Adrenal gland (tissue), 12 donors: ENCODE data around the gene PRR20B. TPM values are rescaled to one million over a fixed set of nuclear protein-coding genes. Genes with fewer than 3 reads are reported as not detected.
"Not testable (repeated sequence)": the region's sequence is repeated elsewhere in the genome, so short reads cannot be mapped to it uniquely, and the experiment has no call there.

Source experiments
- DNase-seq, 7 donors: peaks; one replicate each; pipeline ENCODE4 v3.0.0-alpha.2; 2019 to 2020
- H3K27ac ChIP-seq, 5 donors: fragments of 200-600 bp; sonication (generic) in 4 of 5; 1 replicate in 3 of 5; 2 replicates in 2 of 5; pipeline versions ENCODE4 v1.5.1 to v1.8.0; 2016 to 2020; ENCODE audit warnings: mild to moderate bottlenecking in 1 of 5
- H3K27me3 ChIP-seq: fragments of 200-600 bp; 2 replicates; pipeline ENCODE4 v1.8.0; 2021
- H3K36me3 ChIP-seq, 2 donors: fragments of 200-600 bp; replicated peaks in 1 of 2; 1 replicate in 1 of 2; 2 replicates in 1 of 2; pipeline versions ENCODE4 v1.5.1 to v1.8.0; 2018 to 2022
- H3K4me1 ChIP-seq, 2 donors: fragments of 200-600 bp; replicated peaks in 1 of 2; 1 replicate in 1 of 2; 2 replicates in 1 of 2; pipeline versions ENCODE4 v1.5.1 to v1.8.0; 2018 to 2021
- H3K4me3 ChIP-seq, 4 donors: fragments of 200-600 bp; sonication (generic) in 3 of 4; one replicate each; pipeline ENCODE4 v1.5.1; 2016 to 2018
- H3K9me3 ChIP-seq, 3 donors: fragments of 200-600 bp; sonication (generic) in 1 of 3; replicated peaks in 1 of 3; 1 replicate in 2 of 3; 2 replicates in 1 of 3; pipeline versions ENCODE4 v1.5.1 to v1.8.0; 2016 to 2021
- CTCF ChIP-seq, 6 experiments: fragments of 450-650 bp in 4 of 6; fragments of 200-600 bp in 2 of 6; sonication (generic) in 1 of 6; IDR thresholded peaks; 1 replicate in 5 of 6; 2 replicates in 1 of 6; pipeline versions ENCODE4 v1.5.1 to v1.8.0; 2016 to 2021; ENCODE audit warnings: antibody characterized with exemption in 6 of 6, mild to moderate bottlenecking in 2 of 6, moderate library complexity in 1 of 6
- POLR2A ChIP-seq, 2 donors: fragments of 450-650 bp; IDR thresholded peaks; one replicate each; pipeline ENCODE4 v1.6.1; 2017; ENCODE audit warnings: antibody characterized with exemption in 2 of 2, mild to moderate bottlenecking in 2 of 2, moderate library complexity in 1 of 2
- WGBS, 4 donors: extraction: QIAGEN DNeasy Blood & Tissue Kit in 2 of 4; methylation state at CpG; one replicate each; pipeline versions ENCODE4 v1.1.5 to v1.1.7; 2013 to 2017; 5-methylcytosine and 5-hydroxymethylcytosine counted together
- intact Hi-C, 2 donors: fragments of 100-400 bp; cut with DNase I; formaldehyde crosslinking; loops; one replicate each; pipeline versions ENCODE4 v1.14.1 to v1.15.0; 2022 to 2023
- polyA plus RNA-seq, 3 donors: library from polyadenylated mRNA; stranded (reverse); fragments of 200-250 nt in 2 of 3; fragments of 350-450 nt in 1 of 3; fragmentation: Illumina TruSeq in 1 of 3; extraction: RNeasy Lipid Tissue Mini Kit (QIAGEN cat#74804) in 1 of 3; gene quantifications; one replicate each; pipeline ENCODE4 v1.2.3, GENCODE V29; 2013 to 2014
- total RNA-seq, 9 donors: library from RNA; depleted of rRNA in 4 of 9; stranded (reverse); fragments of >200 nt in 4 of 9; fragments of 120-200 nt in 1 of 9; fragmentation: NEBNext Ultra II Directional in 1 of 9; extraction: Animal tissue kit (Norgen Biotek cat#: 25700) in 1 of 9; gene quantifications; one replicate each; pipeline versions ENCODE4 v1.1.0 to v1.2.4, GENCODE V29; 2013 to 2023
- donor health status: healthy with polysubstance abuse.
- donor health status: Bipolar disorder and iron deficiency.
- donor health status: DM: yes; HTN: yes; CAD: no.
- donor health status: DM: no; HTN: no; CAD: no.
- donor health status: DM: no; HTN: no; CAD: no.
- donor health status: DM: yes; HTN: yes; CAD: no.

Gene PRR20B
- total and polyA plus RNA-seq, 12 donors = not detected

GRCh38 chr13:57137585-57137984 is 9.7 kb upstream of the PRR20B start:
- TF ChIP-seq POLR2A (IDR thresholded peaks at IDR 0.05) (no peak), CTCF (IDR thresholded peaks at IDR 0.05) (no peak)
- 67 to 76% (median 72%) methylated on average over 4 of the region's 4 CpGs for WGBS, 4 donors
- Histone ChIP-seq H3K4me3 (no peak overlapping the region), H3K9me3 (no peaks in the 10 kb centered on the region), H3K4me1 (no peaks in the 10 kb centered on the region), H3K36me3 (no peaks in the 10 kb centered on the region), H3K27me3 (no peaks in the 10 kb centered on the region), H3K27ac (no peak overlapping the region)
- DNase-seq = no peak
- intact Hi-C loops = no loop called here

GRCh38 chr13:57138988-57139387 is 8.3 kb upstream of the PRR20B start:
- intact Hi-C loops = no loop called here
- no peaks in the 10 kb centered on the region for H3K36me3 ChIP-seq
- H3K27me3 ChIP-seq = no peaks in the 10 kb centered on the region
- no peaks in the 10 kb centered on the region for H3K4me1 ChIP-seq
- peak in 1 of 7 donors; percentile 3 for DNase-seq
- H3K27ac ChIP-seq = no peak overlapping the region
- H3K4me3 ChIP-seq = no peak overlapping the region
- TF ChIP-seq POLR2A (IDR thresholded peaks at IDR 0.05) (no peak), CTCF (IDR thresholded peaks at IDR 0.05) (no peak)
- H3K9me3 ChIP-seq = no peaks in the 10 kb centered on the region
- 80 to 88% (median 85%) methylated on average over 5 of the region's 5 CpGs for WGBS, 4 donors

GRCh38 chr13:57139781-57140180 is 7.5 kb upstream of the PRR20B start:
- H3K36me3 ChIP-seq, H3K4me3 ChIP-seq, DNase-seq, intact Hi-C loops, H3K4me1 ChIP-seq, H3K27me3 ChIP-seq, H3K27ac ChIP-seq, H3K9me3 ChIP-seq: not testable (repeated sequence)
- WGBS, 4 donors = 97 to 100% methylated on average over 2 to 7 of the region's 18 CpGs; no CpG with 5 or more reads in 2 of the 4 donors

- H3K27ac ChIP-seq, DNase-seq, H3K9me3 ChIP-seq, H3K27me3 ChIP-seq, H3K36me3 ChIP-seq, H3K4me3 ChIP-seq, H3K4me1 ChIP-seq, intact Hi-C loops: not testable (repeated sequence)
- 85 to 90% (median 88%) methylated on average over 10 to 12 of the region's 34 CpGs for WGBS, 4 donors
Observed at GRCh38 chr13:57140235-57140968, 6.9 kb upstream of the PRR20B start, which contains the start of gene PRR20A. Gene PRR20A (plus strand): TSS chr13:57140918. CDS start chr13:57141305, 387 bp downstream.

DNA sequence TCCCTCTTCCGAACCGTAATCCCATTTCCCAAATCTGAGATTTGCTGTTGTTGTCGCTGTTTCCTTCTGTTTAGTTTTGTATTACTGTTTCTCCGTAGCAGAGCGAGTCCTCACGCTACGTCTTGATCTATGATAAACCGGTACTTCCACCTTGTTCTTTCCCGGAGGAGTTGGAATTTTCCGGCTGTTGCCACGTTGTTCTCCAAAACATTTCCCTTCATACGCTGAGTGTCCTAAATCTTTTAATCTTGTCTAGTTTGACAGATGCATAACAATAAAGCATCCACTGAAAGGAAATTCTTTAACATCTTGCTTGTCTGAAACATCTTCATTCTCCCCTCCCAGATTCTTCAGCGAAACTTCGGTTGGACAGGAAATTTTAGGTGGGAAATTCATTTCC is 818 bp downstream of the PRR20B start:
- H3K27me3 ChIP-seq, H3K36me3 ChIP-seq, DNase-seq, H3K4me1 ChIP-seq, intact Hi-C loops, H3K27ac ChIP-seq, H3K9me3 ChIP-seq, H3K4me3 ChIP-seq: not testable (repeated sequence)
- WGBS, 4 donors = 87 to 90% (median 89%) methylated on average over 6 to 9 of the region's 14 CpGs

DNA sequence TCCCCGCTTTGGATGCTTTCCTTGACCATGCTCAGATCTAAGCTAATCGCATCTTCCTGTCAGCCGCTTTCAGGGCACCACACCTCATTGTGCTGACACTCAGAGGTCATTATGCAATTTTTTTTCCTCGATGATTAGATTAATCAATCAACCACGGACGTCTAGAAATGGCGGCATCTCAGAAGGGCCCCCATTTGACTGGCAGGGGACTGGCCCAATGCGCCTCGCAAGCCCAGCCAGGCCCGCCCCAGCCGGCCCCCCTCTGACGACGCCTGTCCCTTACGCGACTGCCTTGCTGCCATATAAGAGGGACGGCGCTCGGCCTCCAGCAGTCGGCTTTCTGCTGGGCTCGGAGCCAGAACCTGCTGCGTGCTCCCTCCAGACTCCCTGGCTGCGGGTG is 6.5 kb downstream of the PRR20B start, which contains the start of gene PRR20C:
Gene PRR20C (plus strand): TSS at position 301 of the 400 bp plus-strand sequence. CDS start 387 bp downstream, outside the sequence.
- H3K4me1 ChIP-seq, H3K4me3 ChIP-seq, H3K27me3 ChIP-seq, H3K9me3 ChIP-seq, intact Hi-C loops, H3K36me3 ChIP-seq, DNase-seq, H3K27ac ChIP-seq: not testable (repeated sequence)
- WGBS, 4 donors = no CpG with 5 or more reads among the region's 22 CpGs

- no CpG with 5 or more reads among the region's 22 CpGs for WGBS, 4 donors
- H3K4me1 ChIP-seq, H3K9me3 ChIP-seq, DNase-seq, H3K27me3 ChIP-seq, H3K4me3 ChIP-seq, H3K36me3 ChIP-seq, intact Hi-C loops, H3K27ac ChIP-seq: not testable (repeated sequence)
Observed at GRCh38 chr13:57160332-57160731, 13.0 kb downstream of the PRR20B start, which contains the start of gene PRR20D. Gene PRR20D (plus strand): TSS chr13:57160632. CDS start chr13:57161019, 387 bp downstream.

- H3K9me3 ChIP-seq, H3K4me1 ChIP-seq, intact Hi-C loops, H3K4me3 ChIP-seq, DNase-seq, H3K27ac ChIP-seq, H3K36me3 ChIP-seq, H3K27me3 ChIP-seq: not testable (repeated sequence)
- no CpG with 5 or more reads among the region's 22 CpGs for WGBS, 4 donors
Observed at GRCh38 chr13:57166897-57167296, 19.6 kb downstream of the PRR20B start, which contains the start of gene PRR20E. Gene PRR20E (plus strand): TSS chr13:57167197. CDS start chr13:57167584, 387 bp downstream.
